Measurements from ENCODE around the gene ME2. TPM values are rescaled to one million over a fixed set of nuclear protein-coding genes. Genes with fewer than 3 reads are reported as not detected.

Gene ME2
- total RNA-seq, 2 experiments from 2014 or later = 137 to 146 TPM

DNA sequence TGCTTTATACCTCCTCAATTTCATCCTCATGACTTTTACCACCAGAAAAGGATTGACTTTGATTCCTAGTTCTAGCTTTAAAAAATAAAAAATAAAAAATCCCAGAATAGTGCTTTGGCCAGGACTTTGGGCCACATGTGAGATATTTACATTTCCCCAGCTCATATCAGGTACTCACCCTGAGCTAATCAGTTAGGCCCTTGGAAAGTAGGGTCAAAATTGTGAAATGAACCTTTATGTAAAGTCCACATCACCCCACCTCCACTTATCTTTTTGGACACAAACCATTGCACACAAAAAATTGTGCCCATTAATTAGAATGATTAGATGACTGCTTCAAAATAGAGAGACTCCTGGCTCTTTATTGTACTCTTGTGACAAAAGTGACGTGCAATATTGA, 17.2 kb downstream of the ME2 start:
- H3K27ac Mint-ChIP-seq = no peak overlapping the region
- DNase-seq = no peak
- peaks cover 52% of the 10 kb centered on the region for H3K36me3 Mint-ChIP-seq (ENCODE audit: low read depth)
- no peak overlapping the region for H3K4me3 Mint-ChIP-seq
- H3K27me3 Mint-ChIP-seq (ENCODE audit: low read depth) = no peaks in the 10 kb centered on the region
- peaks cover 29% of the 10 kb centered on the region for H3K4me1 Mint-ChIP-seq (ENCODE audit: low read depth)
- intact Hi-C loops (cut with micrococcal nuclease) = no loop called here
- peaks cover 10% of the 10 kb centered on the region for H3K9me3 Mint-ChIP-seq
- CTCF ChIA-PET = interaction anchor here (0.5 kb wide), 1 partner anchor 54 kb away, joined by 3 read pairs; no protein-coding TSS in a partner anchor

- DNase-seq = no peak
- no peak overlapping the region for H3K4me3 Mint-ChIP-seq
- peaks cover 61% of the 10 kb centered on the region for H3K36me3 Mint-ChIP-seq (ENCODE audit: low read depth)
- H3K27ac Mint-ChIP-seq = no peak overlapping the region
- H3K4me1 Mint-ChIP-seq (ENCODE audit: low read depth) = peaks cover 34% of the 10 kb centered on the region
- CTCF ChIA-PET = no interaction called here
- intact Hi-C loops (cut with micrococcal nuclease) = no loop called here
- no peaks in the 10 kb centered on the region for H3K27me3 Mint-ChIP-seq (ENCODE audit: low read depth)
- H3K9me3 Mint-ChIP-seq = peaks cover 10% of the 10 kb centered on the region
These were observed 20.0 kb downstream of the ME2 start for GRCh38 chr18:50898919-50899318.

DNA sequence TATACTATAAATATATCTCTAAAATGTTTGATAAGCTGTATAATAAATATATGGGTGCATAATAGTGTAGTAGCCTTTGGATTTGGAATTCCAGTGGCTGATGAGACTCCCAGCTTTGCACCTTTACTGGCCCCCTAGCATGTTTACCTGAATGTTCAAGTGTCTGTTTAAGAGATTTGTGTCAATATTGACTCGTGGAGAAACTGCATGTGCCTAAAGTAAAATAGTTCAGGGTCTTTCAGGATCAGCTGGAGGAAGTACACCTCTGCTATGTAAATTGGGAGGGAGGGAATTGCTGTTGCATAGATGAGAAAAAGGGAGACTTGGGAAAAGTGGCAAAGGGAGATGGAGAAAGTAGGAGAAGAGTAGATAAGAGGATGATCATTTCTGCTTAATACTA, 23.9 kb downstream of the ME2 start:
- intact Hi-C loops (cut with micrococcal nuclease) = no loop called here
- no peaks in the 10 kb centered on the region for H3K27me3 Mint-ChIP-seq (ENCODE audit: low read depth)
- peaks cover 10% of the 10 kb centered on the region for H3K9me3 Mint-ChIP-seq
- peaks cover 68% of the 10 kb centered on the region for H3K36me3 Mint-ChIP-seq (ENCODE audit: low read depth)
- H3K4me1 Mint-ChIP-seq (ENCODE audit: low read depth) = peaks cover 35% of the 10 kb centered on the region
- H3K4me3 Mint-ChIP-seq = no peak overlapping the region
- H3K27ac Mint-ChIP-seq = no peak overlapping the region
- no peak for DNase-seq
- CTCF ChIA-PET = no interaction called here

GRCh38 chr18:50906843-50907242, 27.9 kb downstream of the ME2 start:
- H3K36me3 Mint-ChIP-seq (ENCODE audit: low read depth) = peaks cover 67% of the 10 kb centered on the region
- intact Hi-C loops (cut with micrococcal nuclease) = no loop called here
- H3K4me1 Mint-ChIP-seq (ENCODE audit: low read depth) = peaks cover 9% of the 10 kb centered on the region
- H3K27ac Mint-ChIP-seq = no peak overlapping the region
- H3K9me3 Mint-ChIP-seq = no peaks in the 10 kb centered on the region
- DNase-seq = no peak
- no peak overlapping the region for H3K4me3 Mint-ChIP-seq
- no peaks in the 10 kb centered on the region for H3K27me3 Mint-ChIP-seq (ENCODE audit: low read depth)
- CTCF ChIA-PET = no interaction called here

GRCh38 chr18:50909261-50909660, 30.3 kb downstream of the ME2 start:
- H3K4me1 Mint-ChIP-seq (ENCODE audit: low read depth) = peaks cover 11% of the 10 kb centered on the region
- no peak overlapping the region for H3K27ac Mint-ChIP-seq
- no peaks in the 10 kb centered on the region for H3K27me3 Mint-ChIP-seq (ENCODE audit: low read depth)
- H3K9me3 Mint-ChIP-seq = no peaks in the 10 kb centered on the region
- CTCF ChIA-PET = no interaction called here
- intact Hi-C loops (cut with micrococcal nuclease) = no loop called here
- peaks cover 66% of the 10 kb centered on the region for H3K36me3 Mint-ChIP-seq (ENCODE audit: low read depth)
- no peak overlapping the region for H3K4me3 Mint-ChIP-seq
- no peak for DNase-seq

GRCh38 chr18:50911006-50911405, 32.1 kb downstream of the ME2 start:
- peaks cover 55% of the 10 kb centered on the region for H3K36me3 Mint-ChIP-seq (ENCODE audit: low read depth)
- H3K9me3 Mint-ChIP-seq = no peaks in the 10 kb centered on the region
- DNase-seq = no peak
- H3K4me3 Mint-ChIP-seq = no peak overlapping the region
- CTCF ChIA-PET = interaction anchor here (0.7 to 1.7 kb wide), 2 partner anchors 9 to 91 kb away, joined by 3 to 6 read pairs; no protein-coding TSS in a partner anchor
- H3K4me1 Mint-ChIP-seq (ENCODE audit: low read depth) = peaks cover 22% of the 10 kb centered on the region
- H3K27me3 Mint-ChIP-seq (ENCODE audit: low read depth) = no peaks in the 10 kb centered on the region
- H3K27ac Mint-ChIP-seq = no peak overlapping the region
- intact Hi-C loops (cut with micrococcal nuclease) = no loop called here

DNA sequence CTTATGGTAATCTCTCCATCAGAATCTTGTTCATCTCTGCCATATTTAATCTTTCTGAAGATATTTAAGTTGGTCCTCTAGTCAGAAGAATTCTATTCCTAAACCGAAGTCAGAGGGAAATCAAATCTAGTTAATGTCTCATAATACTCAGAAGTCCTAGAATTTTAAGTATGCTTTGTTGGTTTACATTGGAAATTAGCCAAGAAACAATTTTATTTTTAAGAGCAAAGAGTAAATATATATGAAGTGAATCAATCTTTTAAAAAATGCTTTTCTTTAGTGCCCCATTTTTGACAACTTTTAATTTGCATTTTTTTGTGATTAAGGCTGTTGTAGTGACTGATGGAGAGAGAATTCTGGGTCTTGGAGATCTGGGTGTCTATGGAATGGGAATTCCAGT, 38.1 kb downstream of the ME2 start:
- H3K27me3 Mint-ChIP-seq (ENCODE audit: low read depth) = no peaks in the 10 kb centered on the region
- H3K36me3 Mint-ChIP-seq (ENCODE audit: low read depth) = peaks cover 42% of the 10 kb centered on the region
- intact Hi-C loops (cut with micrococcal nuclease) = no loop called here
- H3K9me3 Mint-ChIP-seq = no peaks in the 10 kb centered on the region
- H3K4me3 Mint-ChIP-seq = no peak overlapping the region
- DNase-seq = no peak
- H3K27ac Mint-ChIP-seq = no peak overlapping the region
- H3K4me1 Mint-ChIP-seq (ENCODE audit: low read depth) = peaks cover 15% of the 10 kb centered on the region
- CTCF ChIA-PET = no interaction called here

- Mint-ChIP-seq H3K27me3 (ENCODE audit: low read depth) (no peaks in the 10 kb centered on the region), H3K9me3 (no peaks in the 10 kb centered on the region), H3K4me1 (ENCODE audit: low read depth) (peaks cover 15% of the 10 kb centered on the region), H3K27ac (no peak overlapping the region), H3K4me3 (no peak overlapping the region), H3K36me3 (ENCODE audit: low read depth) (peaks cover 49% of the 10 kb centered on the region)
- CTCF ChIA-PET = interaction anchor here (0.7 kb wide), 1 partner anchor 38 kb away, joined by 5 read pairs; no protein-coding TSS in a partner anchor
- intact Hi-C loops (cut with micrococcal nuclease) = no loop called here
- DNase-seq = no peak
These were observed 39.2 kb downstream of the ME2 start for GRCh38 chr18:50918153-50918552.

- no peaks in the 10 kb centered on the region for H3K4me1 Mint-ChIP-seq (ENCODE audit: low read depth)
- CTCF ChIA-PET = interaction anchor here (1.5 kb wide), 1 partner anchor 9 kb away, joined by 4 read pairs; no protein-coding TSS in a partner anchor
- no peaks in the 10 kb centered on the region for H3K27me3 Mint-ChIP-seq (ENCODE audit: low read depth)
- H3K36me3 Mint-ChIP-seq (ENCODE audit: low read depth) = peaks cover 51% of the 10 kb centered on the region
- H3K27ac Mint-ChIP-seq = no peak overlapping the region
- H3K4me3 Mint-ChIP-seq = no peak overlapping the region
- no peak for DNase-seq
- H3K9me3 Mint-ChIP-seq = peaks cover 5% of the 10 kb centered on the region
- intact Hi-C loops (cut with micrococcal nuclease) = no loop called here
These were observed 45.5 kb downstream of the ME2 start for GRCh38 chr18:50924372-50924771.

- Mint-ChIP-seq H3K4me1 (ENCODE audit: low read depth) (no peaks in the 10 kb centered on the region), H3K9me3 (peaks cover 5% of the 10 kb centered on the region), H3K27me3 (ENCODE audit: low read depth) (no peaks in the 10 kb centered on the region), H3K36me3 (ENCODE audit: low read depth) (peaks cover 45% of the 10 kb centered on the region), H3K27ac (no peak overlapping the region), H3K4me3 (no peak overlapping the region)
- intact Hi-C loops (cut with micrococcal nuclease) = no loop called here
- CTCF ChIA-PET = no interaction called here
- DNase-seq = no peak
These were observed 47.6 kb downstream of the ME2 start for GRCh38 chr18:50926521-50926920.

DNA sequence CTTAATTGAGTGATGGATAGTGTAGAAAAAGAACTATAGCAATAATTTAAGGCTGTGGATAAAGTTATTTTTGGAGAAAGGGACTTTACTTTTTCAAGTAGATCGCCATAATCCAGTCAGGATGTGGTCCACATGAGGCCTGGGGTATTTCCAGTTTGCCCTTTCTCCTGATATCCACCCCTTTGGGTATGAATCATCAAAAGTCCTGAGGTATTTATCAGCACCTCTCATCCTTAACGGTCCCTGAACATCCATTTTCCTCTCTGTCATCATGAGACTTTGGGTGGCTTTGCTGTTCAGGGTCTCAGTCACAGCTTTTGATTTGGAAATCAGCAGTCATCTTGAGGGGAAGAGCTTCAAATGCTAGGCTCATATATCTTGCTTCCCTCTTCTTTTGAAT, 49.6 kb downstream of the ME2 start:
- Mint-ChIP-seq H3K27me3 (ENCODE audit: low read depth) (no peaks in the 10 kb centered on the region), H3K27ac (no peak overlapping the region), H3K9me3 (peaks cover 5% of the 10 kb centered on the region), H3K36me3 (ENCODE audit: low read depth) (peaks cover 34% of the 10 kb centered on the region), H3K4me3 (no peak overlapping the region), H3K4me1 (ENCODE audit: low read depth) (no peaks in the 10 kb centered on the region)
- intact Hi-C loops (cut with micrococcal nuclease) = no loop called here
- CTCF ChIA-PET = no interaction called here
- no peak for DNase-seq

DNA sequence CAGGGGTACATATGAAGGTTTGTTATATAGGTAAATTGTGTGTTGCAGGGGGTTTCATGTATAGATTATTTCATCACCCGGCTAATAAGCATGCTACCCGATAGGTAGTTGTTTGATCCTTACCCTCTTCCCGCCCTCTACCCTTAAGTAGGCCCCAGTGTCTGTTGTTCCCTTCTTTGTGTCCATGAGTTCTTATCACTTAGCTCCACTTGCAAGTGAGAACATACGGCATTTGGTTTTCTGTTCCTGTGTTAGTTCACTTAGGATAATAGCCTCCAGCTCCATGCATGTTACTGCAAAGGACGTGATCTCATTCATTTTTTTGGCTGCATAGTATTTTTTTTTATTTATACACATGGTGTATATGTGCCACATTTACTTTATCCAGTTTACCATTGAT, 54.8 kb downstream of the ME2 start:
- peaks cover 21% of the 10 kb centered on the region for H3K36me3 Mint-ChIP-seq (ENCODE audit: low read depth)
- CTCF ChIA-PET = interaction anchor here (1.3 kb wide), 1 partner anchor 9 kb away, joined by 4 read pairs; no protein-coding TSS in a partner anchor
- no peak for DNase-seq
- H3K9me3 Mint-ChIP-seq = no peaks in the 10 kb centered on the region
- no peaks in the 10 kb centered on the region for H3K27me3 Mint-ChIP-seq (ENCODE audit: low read depth)
- H3K4me3 Mint-ChIP-seq = no peak overlapping the region
- H3K4me1 Mint-ChIP-seq (ENCODE audit: low read depth) = peaks cover 6% of the 10 kb centered on the region
- intact Hi-C loops (cut with micrococcal nuclease) = no loop called here
- no peak overlapping the region for H3K27ac Mint-ChIP-seq

- H3K27ac Mint-ChIP-seq = no peak overlapping the region
- no peaks in the 10 kb centered on the region for H3K9me3 Mint-ChIP-seq
- no peak overlapping the region for H3K4me3 Mint-ChIP-seq
- no peaks in the 10 kb centered on the region for H3K27me3 Mint-ChIP-seq (ENCODE audit: low read depth)
- DNase-seq = no peak
- H3K36me3 Mint-ChIP-seq (ENCODE audit: low read depth) = peaks cover 27% of the 10 kb centered on the region
- intact Hi-C loops (cut with micrococcal nuclease) = no loop called here
- peaks cover 6% of the 10 kb centered on the region for H3K4me1 Mint-ChIP-seq (ENCODE audit: low read depth)
- CTCF ChIA-PET = no interaction called here
These were observed 55.8 kb downstream of the ME2 start for GRCh38 chr18:50934545-50935211.
